Stimulated activated CD4-positive, alpha-beta T cell treated with anti-CD3 and anti-CD28 coated beads, Interleukin-2, amount 100 ng/mL, for 24 hours (primary cell): Measurements from ENCODE around the gene CDKL2.
"Not testable (repeated sequence)": the region's sequence is repeated elsewhere in the genome, so short reads cannot be mapped to it uniquely, and the experiment has no call there.

ENCODE experiments used
- DNase-seq, 2 donors: peaks; one replicate each; pipeline ENCODE4 v3.0.0-alpha.2; 2020

Gene CDKL2

GRCh38 chr4:75630174-75630936, at the start of gene CDKL2:
Gene CDKL2 (minus strand): TSS chr4:75630528. CDS start chr4:75625988, 4,540 bp downstream.
- peak; percentile 91 to 93 for DNase-seq

- DNase-seq, result no peak
These were observed 48.6 kb upstream of the CDKL2 start for GRCh38 chr4:75678965-75679364.

GRCh38 chr4:75678473-75678872, 48.1 kb upstream of the CDKL2 start:
- no peak for DNase-seq

- no peak for DNase-seq
These were observed 44.7 kb upstream of the CDKL2 start for GRCh38 chr4:75675004-75675531.

GRCh38 chr4:75673959-75674328, 43.6 kb upstream of the CDKL2 start:
- no peak for DNase-seq

- peak; percentile 97 to 98 for DNase-seq
These were observed 43.0 kb upstream of the CDKL2 start, which contains the start of gene G3BP2 for GRCh38 chr4:75673027-75673958. Gene G3BP2 (minus strand): TSS chr4:75673411. CDS start chr4:75662025, 11,386 bp downstream.

- peak; percentile 83 to 86 for DNase-seq
These were observed 42.2 kb upstream of the CDKL2 start for GRCh38 chr4:75672461-75673026.

- no peak for DNase-seq
These were observed 41.6 kb upstream of the CDKL2 start for GRCh38 chr4:75671802-75672421.

- no peak for DNase-seq
These were observed 38.3 kb upstream of the CDKL2 start for GRCh38 chr4:75668596-75668995.

GRCh38 chr4:75667636-75668035, 37.3 kb upstream of the CDKL2 start:
- DNase-seq, result not testable (repeated sequence)

GRCh38 chr4:75666299-75666698, 36.0 kb upstream of the CDKL2 start:
- no peak for DNase-seq

GRCh38 chr4:75664604-75665003, 34.3 kb upstream of the CDKL2 start:
- not testable (repeated sequence) for DNase-seq

- DNase-seq, result no peak
These were observed 32.3 kb upstream of the CDKL2 start for GRCh38 chr4:75662626-75663025.

GRCh38 chr4:75660491-75660890, 30.2 kb upstream of the CDKL2 start:
- DNase-seq, result no peak

- DNase-seq, result no peak
These were observed 29.2 kb upstream of the CDKL2 start for GRCh38 chr4:75659512-75660031.

GRCh38 chr4:75658876-75659275, 28.5 kb upstream of the CDKL2 start:
- DNase-seq, result no peak

GRCh38 chr4:75655562-75655961, 25.2 kb upstream of the CDKL2 start:
- no peak for DNase-seq

- DNase-seq, result no peak
These were observed 24.6 kb upstream of the CDKL2 start for GRCh38 chr4:75654905-75655304.

- DNase-seq, result no peak
These were observed 23.6 kb upstream of the CDKL2 start for GRCh38 chr4:75653845-75654503.

- no peak for DNase-seq
These were observed 13.8 kb upstream of the CDKL2 start for GRCh38 chr4:75644095-75644494.

- DNase-seq, result no peak
These were observed 13.3 kb upstream of the CDKL2 start for GRCh38 chr4:75643651-75644050.
